ENCODE results near the gene MARF1.
"Not testable (repeated sequence)": the region's sequence is repeated elsewhere in the genome, so short reads cannot be mapped to it uniquely, and the experiment has no call there.

Gene MARF1

GRCh38 chr16:15599303-15600070 is 43.5 kb downstream of the MARF1 start:
- DNase-seq (ENCODE audit: low read depth): no peak

- DNase-seq (ENCODE audit: low read depth): no peak
Observed at GRCh38 chr16:15598648-15599190, 44.2 kb downstream of the MARF1 start.

- DNase-seq (ENCODE audit: low read depth): no peak
Observed at GRCh38 chr16:15597822-15598647, 44.9 kb downstream of the MARF1 start.

GRCh38 chr16:15597135-15597534 is 45.8 kb downstream of the MARF1 start:
- DNase-seq (ENCODE audit: low read depth): no peak

DNA sequence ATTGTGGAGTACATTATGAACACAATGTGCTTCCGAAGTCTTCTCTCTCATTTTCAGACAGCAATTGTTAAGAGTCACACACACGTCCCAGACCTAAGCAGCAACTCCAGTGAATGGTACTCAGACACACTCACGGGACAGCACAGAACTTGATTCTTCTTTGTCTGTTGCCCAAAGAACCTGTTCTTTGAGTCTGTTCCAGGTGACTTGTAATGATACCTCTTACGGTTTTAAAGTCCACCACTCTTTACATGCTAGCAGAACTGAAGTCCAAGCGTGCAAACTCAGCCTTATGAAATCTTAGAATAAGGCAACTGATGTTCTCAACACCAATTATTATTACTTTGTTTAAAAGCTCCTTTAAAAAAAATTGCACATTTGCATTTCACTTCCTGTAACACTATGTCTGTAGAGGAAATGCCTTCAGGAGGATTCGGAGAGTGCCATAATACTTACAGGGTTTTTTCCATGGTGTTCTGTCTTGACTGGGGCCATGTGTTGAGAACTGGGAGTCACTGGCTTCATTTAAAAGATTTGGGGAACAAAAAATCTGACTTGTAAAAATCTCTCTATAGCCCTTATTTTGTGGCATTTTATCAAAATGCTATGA is 48.1 kb downstream of the MARF1 start:
- no peak for DNase-seq (ENCODE audit: low read depth)

DNA sequence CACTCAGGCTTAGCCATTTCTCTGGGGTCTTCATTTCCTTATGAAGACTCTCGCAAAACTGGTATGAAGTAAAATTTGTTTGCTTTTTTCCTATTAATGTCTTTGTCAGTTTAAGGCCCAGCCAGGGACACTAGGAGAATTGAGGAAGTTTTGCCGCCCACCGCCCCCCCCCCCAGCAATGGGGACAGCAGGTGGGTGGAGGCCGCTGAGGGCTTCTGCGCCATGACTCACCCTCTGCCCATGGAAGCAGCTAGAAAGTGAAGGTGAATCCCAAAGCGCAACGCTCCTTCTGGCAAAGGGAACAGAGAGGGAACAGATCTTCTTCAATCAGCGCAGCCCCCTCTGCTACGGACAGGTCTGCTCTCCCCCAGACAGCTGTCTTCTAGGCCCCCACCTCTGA is 49.7 kb downstream of the MARF1 start:
- DNase-seq (ENCODE audit: low read depth): no peak

GRCh38 chr16:15592324-15592723 is 50.6 kb downstream of the MARF1 start:
- no peak for DNase-seq (ENCODE audit: low read depth)

DNA sequence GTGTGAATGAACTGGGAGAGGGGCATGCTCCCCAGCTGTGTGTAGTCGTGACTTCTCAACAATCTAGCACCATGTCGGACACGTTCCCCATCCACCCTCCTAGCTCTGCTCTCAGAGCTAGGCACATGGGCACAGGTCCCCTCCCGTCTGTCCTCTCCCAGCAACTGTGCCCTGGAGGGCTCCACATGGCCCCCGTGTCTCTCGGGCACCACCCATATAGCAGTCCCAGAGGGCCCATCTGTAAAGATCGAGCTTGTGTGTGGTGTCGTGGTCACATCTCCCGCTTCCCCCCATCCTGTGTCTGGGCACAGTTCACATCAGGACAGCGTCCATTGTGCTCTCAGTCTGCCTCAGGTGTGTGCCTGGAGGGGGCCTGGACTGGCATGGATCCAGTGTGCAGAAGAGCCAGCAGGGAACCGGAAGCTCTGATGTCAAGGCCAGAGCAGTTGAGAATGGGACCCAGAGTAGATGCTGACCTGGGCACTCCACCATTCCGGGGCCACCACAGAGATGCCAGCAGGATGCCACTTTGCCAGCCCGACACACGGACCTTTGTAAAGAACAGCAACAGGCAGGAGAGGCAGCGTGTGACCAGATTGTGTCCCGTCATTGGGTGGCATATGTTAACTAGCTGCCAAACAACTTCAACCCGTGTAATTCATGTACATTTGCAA is 55.7 kb downstream of the MARF1 start:
- DNase-seq (ENCODE audit: low read depth): no peak

- no peak for DNase-seq (ENCODE audit: low read depth)
Observed at GRCh38 chr16:15586716-15587115, 56.2 kb downstream of the MARF1 start.

- no peak for DNase-seq (ENCODE audit: low read depth)
Observed at GRCh38 chr16:15585956-15586355, 57.0 kb downstream of the MARF1 start.

GRCh38 chr16:15583526-15583925 is 59.4 kb downstream of the MARF1 start:
- DNase-seq (ENCODE audit: low read depth): no peak

DNA sequence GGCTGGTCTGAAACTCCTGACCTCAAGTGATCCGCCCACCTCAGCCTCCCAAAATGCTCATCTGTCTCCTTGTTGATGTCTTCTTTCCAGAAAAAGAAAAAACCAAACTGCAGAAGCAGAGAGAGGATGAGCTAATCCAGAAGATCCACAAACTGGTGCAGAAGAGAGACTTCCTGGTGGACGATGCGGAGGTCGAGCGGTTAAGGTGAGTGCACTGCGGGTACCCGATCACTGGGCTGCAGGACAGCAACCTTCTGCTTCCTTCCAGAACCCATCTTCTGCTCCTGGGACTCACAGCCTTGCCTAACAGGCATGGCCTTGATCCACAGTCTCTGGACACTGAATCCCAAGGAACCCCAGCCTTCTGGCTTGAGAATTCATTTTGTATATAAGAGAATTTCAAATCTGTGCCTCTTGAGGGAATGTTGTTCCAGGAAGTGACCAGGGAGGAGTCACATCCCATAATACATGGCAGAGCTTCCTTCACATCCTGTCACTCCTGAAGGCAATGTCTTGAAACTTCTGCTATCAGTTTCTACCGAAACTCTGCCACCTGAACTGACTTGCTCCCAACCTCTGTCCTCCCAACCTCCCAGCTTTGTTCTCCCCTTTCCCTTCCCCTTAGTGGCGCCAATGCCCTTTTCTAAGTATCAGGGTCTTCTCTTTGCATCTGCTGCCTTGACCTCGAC is 61.7 kb downstream of the MARF1 start:
- DNase-seq (ENCODE audit: low read depth): no peak

GRCh38 chr16:15578824-15579223 is 64.1 kb downstream of the MARF1 start:
- DNase-seq (ENCODE audit: low read depth): no peak

DNA sequence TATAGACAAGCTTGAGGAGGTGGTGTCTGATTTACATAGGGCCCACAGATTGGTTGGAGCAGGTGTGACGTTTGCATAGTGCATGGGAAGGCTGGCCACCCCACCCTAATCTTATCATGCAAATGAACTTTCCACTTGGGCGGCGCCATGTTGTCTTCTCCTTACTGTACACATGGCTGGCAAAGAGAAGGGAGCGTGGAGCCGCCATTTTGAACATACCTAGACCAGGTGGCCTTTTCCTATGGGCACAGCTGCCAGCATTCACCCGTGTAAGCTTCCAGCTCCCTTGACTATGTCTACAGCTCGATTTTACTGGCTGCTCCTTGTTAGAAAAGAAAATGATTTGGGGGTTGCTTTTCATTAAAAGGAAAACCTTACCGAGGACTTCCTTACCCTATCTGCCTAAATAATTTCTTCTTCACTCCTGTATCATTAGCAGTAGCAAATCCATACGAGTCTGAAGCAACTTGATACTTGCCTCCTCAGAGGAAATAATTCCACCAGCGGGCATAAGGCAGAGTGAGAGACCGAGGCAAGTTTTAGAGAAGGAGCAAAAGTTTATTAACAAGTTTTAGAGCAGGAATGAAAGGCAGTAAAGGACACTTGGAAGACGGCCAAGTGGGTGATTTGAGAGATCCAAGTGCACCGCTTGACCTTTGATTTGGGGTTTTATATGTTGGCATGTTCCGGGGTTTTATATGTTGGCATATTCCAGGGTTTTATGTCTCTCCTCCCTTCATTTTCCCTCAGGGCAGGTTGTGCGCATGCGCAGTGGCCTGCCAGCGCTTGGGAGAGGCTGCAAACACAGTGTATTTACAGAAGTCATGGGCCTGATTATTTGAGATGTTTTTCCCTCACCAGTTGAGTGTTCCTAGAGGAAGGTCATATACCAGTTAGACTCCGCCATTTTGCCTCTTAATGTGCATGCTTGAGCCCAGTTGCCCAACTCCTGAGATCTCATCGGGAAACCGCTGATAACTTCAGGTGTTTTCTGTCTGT is 65.7 kb downstream of the MARF1 start:
- no peak for DNase-seq (ENCODE audit: low read depth)

GRCh38 chr16:15575293-15576049 is 67.5 kb downstream of the MARF1 start:
- no peak for DNase-seq (ENCODE audit: low read depth)

- no peak for DNase-seq (ENCODE audit: low read depth)
Observed at GRCh38 chr16:15574614-15574948, 68.4 kb downstream of the MARF1 start.

- DNase-seq (ENCODE audit: low read depth): not testable (repeated sequence)
Observed at GRCh38 chr16:15573896-15574613, 68.9 kb downstream of the MARF1 start.

DNA sequence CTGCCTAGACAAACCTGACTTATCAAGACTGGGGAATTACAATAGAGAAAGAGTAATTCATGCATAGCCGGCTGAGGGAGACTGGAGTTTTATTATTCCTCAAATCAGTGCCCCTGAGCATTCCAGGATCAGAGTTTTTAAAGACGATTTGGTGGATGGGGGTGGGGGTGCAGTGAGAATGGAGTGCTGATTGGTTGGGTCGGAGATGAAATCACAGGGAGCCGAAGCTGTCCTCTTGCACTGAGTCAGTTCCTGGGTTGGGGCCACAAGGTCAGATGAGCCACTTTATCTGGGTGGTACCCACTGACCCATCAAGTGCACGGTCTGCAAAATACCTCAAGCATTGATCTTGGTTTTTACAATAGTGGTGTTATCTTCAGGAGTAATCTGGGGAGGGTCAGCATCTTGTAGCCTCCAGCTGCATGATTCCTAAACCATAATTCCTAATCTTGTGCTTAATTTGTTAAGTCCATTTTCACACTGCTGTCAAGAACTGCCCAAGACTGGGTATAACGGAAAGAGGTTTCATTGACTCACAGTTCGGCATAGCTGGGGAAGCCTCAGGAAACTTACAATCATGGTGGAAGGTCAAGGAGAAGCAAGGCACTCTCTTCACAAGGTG is 69.6 kb downstream of the MARF1 start:
- DNase-seq (ENCODE audit: low read depth): no peak
